ENCODE data around the gene KIF23. TPM values are rescaled to one million over a fixed set of nuclear protein-coding genes. Genes with fewer than 3 reads are reported as not detected.

Gene KIF23
- total and polyA plus RNA-seq, 5 donors from 2014 or later: 0.74 to 3.8 (median 1.2) TPM

GRCh38 chr15:69456208-69457166 is 42.3 kb downstream of the KIF23 start:
- Histone ChIP-seq H3K4me1 (ENCODE audit: control insufficient read depth, insufficient read depth, low read length, poor library complexity, severe bottlenecking) (peaks cover 33% of the 10 kb centered on the region), H3K4me3 (ENCODE audit: low read depth, low read length) (no peak overlapping the region), H3K27me3 (ENCODE audit: control insufficient read depth, insufficient read depth, low read length) (no peaks in the 10 kb centered on the region), H3K9me3 (ENCODE audit: control insufficient read depth in 2 of 2, low read length in 2 of 2) (no peaks in the 10 kb centered on the region), H3K27ac (ENCODE audit: insufficient read depth, low read length, poor library complexity, severe bottlenecking) (no peak overlapping the region), H3K36me3 (ENCODE audit: control insufficient read depth, insufficient read depth, low read length) (peaks cover 33% of the 10 kb centered on the region)
- H3K36me3 Mint-ChIP-seq: peaks cover 36% of the 10 kb centered on the region
- ATAC-seq (ENCODE audit: low read depth in 2 of 2) (no peak), DNase-seq (no peak)
- H3K27ac Mint-ChIP-seq: peak overlapping the region in 1 of 3 donors; percentile 33
- peaks cover 22 to 74% (median 44%) of the 10 kb centered on the region in 4 donors for H3K4me1 Mint-ChIP-seq
- H3K4me3 Mint-ChIP-seq: peak overlapping the region in 2 of 4 donors; percentile 17 to 94
- no peaks in the 10 kb centered on the region for H3K27me3 Mint-ChIP-seq
- H3K9me3 Mint-ChIP-seq: peaks cover 0 to 2% (median 0%) of the 10 kb centered on the region in 7 donors

DNA sequence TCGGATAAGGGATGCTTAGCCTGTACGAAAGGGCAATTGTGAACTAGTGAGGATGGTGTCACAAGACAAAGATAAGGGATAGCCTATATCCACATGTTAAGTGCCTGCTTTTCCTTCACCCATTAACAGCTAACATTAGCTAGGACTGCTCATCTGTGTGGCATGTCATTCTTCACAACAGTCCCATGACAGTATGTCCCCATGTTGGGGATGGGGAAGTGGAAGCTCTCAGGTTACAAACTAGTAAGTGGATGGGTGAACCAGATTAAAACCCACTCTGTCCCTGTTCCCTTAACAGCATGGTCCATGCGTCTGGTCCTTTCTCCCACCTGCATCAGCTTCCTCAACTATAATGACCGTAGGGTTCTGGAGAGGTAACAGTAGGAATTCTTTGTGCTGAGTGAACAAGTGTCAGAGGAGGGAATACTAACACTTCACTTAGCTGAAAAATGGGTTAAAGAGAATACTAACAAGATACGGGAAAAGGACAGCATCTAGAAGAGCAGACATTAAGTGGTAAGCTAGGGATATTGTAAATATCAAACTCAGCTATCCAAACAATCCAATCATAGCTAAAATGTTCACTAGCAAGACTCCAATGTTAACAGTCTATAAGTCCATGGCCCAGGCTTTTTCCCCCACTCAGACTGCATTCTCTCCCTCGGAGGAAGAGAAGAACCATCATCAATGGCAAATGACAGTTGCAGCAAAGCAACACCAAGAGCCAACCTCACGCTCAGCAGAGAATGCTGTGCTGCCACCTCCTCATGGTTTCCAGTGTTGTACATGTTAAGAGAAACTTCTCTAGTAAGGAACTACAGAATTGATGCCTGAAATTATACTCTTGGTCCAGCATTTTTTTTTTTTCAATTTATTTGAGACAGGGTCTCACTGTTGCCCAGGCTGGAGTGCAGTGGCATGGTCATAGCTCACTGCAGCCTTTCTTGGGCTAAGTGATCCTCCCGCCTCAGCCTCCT is 43.4 kb downstream of the KIF23 start:
- Histone ChIP-seq H3K27me3 (ENCODE audit: control insufficient read depth, insufficient read depth, low read length) (no peaks in the 10 kb centered on the region), H3K27ac (ENCODE audit: insufficient read depth, low read length, poor library complexity, severe bottlenecking) (no peak overlapping the region), H3K9me3 (ENCODE audit: control insufficient read depth in 2 of 2, low read length in 2 of 2) (no peaks in the 10 kb centered on the region), H3K4me3 (ENCODE audit: low read depth, low read length) (no peak overlapping the region), H3K4me1 (ENCODE audit: control insufficient read depth, insufficient read depth, low read length, poor library complexity, severe bottlenecking) (peaks cover 34% of the 10 kb centered on the region), H3K36me3 (ENCODE audit: control insufficient read depth, insufficient read depth, low read length) (peaks cover 33% of the 10 kb centered on the region)
- H3K36me3 Mint-ChIP-seq: peaks cover 36% of the 10 kb centered on the region
- H3K27me3 Mint-ChIP-seq: no peaks in the 10 kb centered on the region
- DNase-seq (no peak), ATAC-seq (ENCODE audit: low read depth in 2 of 2) (no peak)
- peaks cover 19 to 75% (median 46%) of the 10 kb centered on the region in 4 donors for H3K4me1 Mint-ChIP-seq
- peaks cover 0 to 2% (median 0%) of the 10 kb centered on the region in 7 donors for H3K9me3 Mint-ChIP-seq
- H3K4me3 Mint-ChIP-seq: peak overlapping the region in 3 of 4 donors; percentile 36 to 81 (median 64)
- peak overlapping the region; percentile 8 to 59 (median 50) for H3K27ac Mint-ChIP-seq

GRCh38 chr15:69459066-69459465 is 44.9 kb downstream of the KIF23 start:
- no peak for DNase-seq
- H3K4me3 Mint-ChIP-seq: peak overlapping the region in 1 of 4 donors; percentile 64

GRCh38 chr15:69460481-69460880 is 46.3 kb downstream of the KIF23 start:
- Mint-ChIP-seq H3K27ac (peak overlapping the region in 1 of 3 donors; percentile 32), H3K4me1 (peaks cover 12 to 64% (median 35%) of the 10 kb centered on the region in 4 donors), H3K36me3 (peaks cover 18% of the 10 kb centered on the region), H3K9me3 (peaks cover 0 to 2% (median 0%) of the 10 kb centered on the region in 7 donors), H3K27me3 (no peaks in the 10 kb centered on the region), H3K4me3 (peak overlapping the region in 3 of 4 donors; percentile 63 to 68 (median 65))
- no peaks in the 10 kb centered on the region for H3K9me3 ChIP-seq (ENCODE audit: control insufficient read depth in 2 of 2, low read length in 2 of 2)
- peaks cover 22% of the 10 kb centered on the region for H3K36me3 ChIP-seq (ENCODE audit: control insufficient read depth, insufficient read depth, low read length)
- H3K27ac ChIP-seq (ENCODE audit: insufficient read depth, low read length, poor library complexity, severe bottlenecking): no peak overlapping the region
- H3K27me3 ChIP-seq (ENCODE audit: control insufficient read depth, insufficient read depth, low read length): no peaks in the 10 kb centered on the region
- peaks cover 30% of the 10 kb centered on the region for H3K4me1 ChIP-seq (ENCODE audit: control insufficient read depth, insufficient read depth, low read length, poor library complexity, severe bottlenecking)
- no peak overlapping the region for H3K4me3 ChIP-seq (ENCODE audit: low read depth, low read length)
- DNase-seq (no peak), ATAC-seq (ENCODE audit: low read depth in 2 of 2) (no peak)

More at GRCh38 chr15:69459066-69459465, 44.9 kb downstream of the KIF23 start:
- H3K9me3 Mint-ChIP-seq: peaks cover 0 to 2% (median 0%) of the 10 kb centered on the region in 7 donors
- Histone ChIP-seq H3K4me3 (ENCODE audit: low read depth, low read length) (no peak overlapping the region), H3K36me3 (ENCODE audit: control insufficient read depth, insufficient read depth, low read length) (peaks cover 33% of the 10 kb centered on the region), H3K9me3 (ENCODE audit: control insufficient read depth in 2 of 2, low read length in 2 of 2) (no peaks in the 10 kb centered on the region), H3K4me1 (ENCODE audit: control insufficient read depth, insufficient read depth, low read length, poor library complexity, severe bottlenecking) (peaks cover 42% of the 10 kb centered on the region), H3K27me3 (ENCODE audit: control insufficient read depth, insufficient read depth, low read length) (no peaks in the 10 kb centered on the region), H3K27ac (ENCODE audit: insufficient read depth, low read length, poor library complexity, severe bottlenecking) (no peak overlapping the region)
- H3K36me3 Mint-ChIP-seq: peaks cover 30% of the 10 kb centered on the region
- H3K27me3 Mint-ChIP-seq: no peaks in the 10 kb centered on the region
- H3K4me1 Mint-ChIP-seq: peaks cover 23 to 78% (median 46%) of the 10 kb centered on the region in 4 donors
- H3K27ac Mint-ChIP-seq: no peak overlapping the region
- ATAC-seq (ENCODE audit: low read depth in 2 of 2): no peak

GRCh38 chr15:69462030-69462492 is 47.9 kb downstream of the KIF23 start:
- peak overlapping the region; percentile 91 to 97 (median 95) for H3K27ac Mint-ChIP-seq
- no peak for ATAC-seq (ENCODE audit: low read depth in 2 of 2)
- DNase-seq: no peak
- no peaks in the 10 kb centered on the region for H3K9me3 ChIP-seq (ENCODE audit: control insufficient read depth in 2 of 2, low read length in 2 of 2)
- H3K27me3 ChIP-seq (ENCODE audit: control insufficient read depth, insufficient read depth, low read length): no peaks in the 10 kb centered on the region
- H3K27ac ChIP-seq (ENCODE audit: insufficient read depth, low read length, poor library complexity, severe bottlenecking): peak overlapping the region; percentile 73
- peaks cover 30% of the 10 kb centered on the region for H3K4me1 ChIP-seq (ENCODE audit: control insufficient read depth, insufficient read depth, low read length, poor library complexity, severe bottlenecking)
- H3K9me3 Mint-ChIP-seq: no peaks in the 10 kb centered on the region
- H3K4me3 ChIP-seq (ENCODE audit: low read depth, low read length): peak overlapping the region; percentile 86
- peaks cover 6% of the 10 kb centered on the region for H3K36me3 Mint-ChIP-seq
- peaks cover 4 to 58% (median 26%) of the 10 kb centered on the region in 4 donors for H3K4me1 Mint-ChIP-seq
- peaks cover 7% of the 10 kb centered on the region for H3K36me3 ChIP-seq (ENCODE audit: control insufficient read depth, insufficient read depth, low read length)
- H3K27me3 Mint-ChIP-seq: no peaks in the 10 kb centered on the region
- H3K4me3 Mint-ChIP-seq: peak overlapping the region; percentile 91 to 97 (median 94)

DNA sequence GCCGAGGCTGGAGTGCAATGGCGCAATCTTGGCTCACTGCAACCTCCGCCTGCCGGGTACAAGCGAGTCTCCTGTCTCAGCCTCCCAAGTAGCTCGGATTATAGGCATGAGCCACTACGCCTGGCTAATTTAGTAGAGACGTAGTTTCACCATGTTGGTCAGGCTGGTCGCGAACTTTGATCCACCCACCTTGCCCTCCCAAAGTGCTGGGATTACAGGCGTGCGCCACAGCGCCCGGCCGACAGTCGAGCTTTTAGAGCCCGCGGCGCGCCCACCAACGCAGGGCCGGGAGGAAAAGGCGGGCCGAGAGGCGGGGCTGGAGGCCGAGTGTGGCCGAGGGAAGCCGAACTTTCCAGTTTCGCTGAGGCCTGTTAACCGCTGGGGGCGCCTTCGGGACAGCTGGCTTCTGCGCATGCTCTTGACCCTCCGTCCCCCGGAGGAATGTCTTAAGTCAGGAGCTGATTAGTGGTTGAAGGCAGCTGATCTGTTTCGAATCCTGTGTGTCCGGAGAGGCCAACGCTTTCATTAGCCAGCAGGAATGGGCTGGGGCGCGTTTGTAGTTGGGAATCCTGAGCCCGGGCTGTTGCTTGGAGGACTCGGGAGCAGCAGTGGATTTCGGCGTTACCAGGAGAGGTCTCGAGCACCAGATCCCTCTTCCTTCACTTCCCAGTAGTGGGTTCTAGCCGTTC is 48.5 kb downstream of the KIF23 start:
- Histone ChIP-seq H3K36me3 (ENCODE audit: control insufficient read depth, insufficient read depth, low read length) (peaks cover 2% of the 10 kb centered on the region), H3K4me1 (ENCODE audit: control insufficient read depth, insufficient read depth, low read length, poor library complexity, severe bottlenecking) (peaks cover 34% of the 10 kb centered on the region), H3K4me3 (ENCODE audit: low read depth, low read length) (peak overlapping the region; percentile 86), H3K27me3 (ENCODE audit: control insufficient read depth, insufficient read depth, low read length) (no peaks in the 10 kb centered on the region), H3K9me3 (ENCODE audit: control insufficient read depth in 2 of 2, low read length in 2 of 2) (no peaks in the 10 kb centered on the region), H3K27ac (ENCODE audit: insufficient read depth, low read length, poor library complexity, severe bottlenecking) (peak overlapping the region; percentile 73)
- peak overlapping the region; percentile 91 to 97 (median 95) for H3K27ac Mint-ChIP-seq
- peak; percentile 95 to 98 for ATAC-seq (ENCODE audit: low read depth in 2 of 2)
- no peaks in the 10 kb centered on the region for H3K27me3 Mint-ChIP-seq
- no peaks in the 10 kb centered on the region for H3K9me3 Mint-ChIP-seq
- H3K36me3 Mint-ChIP-seq: peaks cover 3% of the 10 kb centered on the region
- peak; percentile 87 to 94 (median 88) for DNase-seq
- peak overlapping the region; percentile 91 to 97 (median 94) for H3K4me3 Mint-ChIP-seq
- H3K4me1 Mint-ChIP-seq: peaks cover 4 to 56% (median 28%) of the 10 kb centered on the region in 4 donors
